ENCODE results near the gene OR4M1.
"Not testable (repeated sequence)": the region's sequence is repeated elsewhere in the genome, so short reads cannot be mapped to it uniquely, and the experiment has no call there.

DNA sequence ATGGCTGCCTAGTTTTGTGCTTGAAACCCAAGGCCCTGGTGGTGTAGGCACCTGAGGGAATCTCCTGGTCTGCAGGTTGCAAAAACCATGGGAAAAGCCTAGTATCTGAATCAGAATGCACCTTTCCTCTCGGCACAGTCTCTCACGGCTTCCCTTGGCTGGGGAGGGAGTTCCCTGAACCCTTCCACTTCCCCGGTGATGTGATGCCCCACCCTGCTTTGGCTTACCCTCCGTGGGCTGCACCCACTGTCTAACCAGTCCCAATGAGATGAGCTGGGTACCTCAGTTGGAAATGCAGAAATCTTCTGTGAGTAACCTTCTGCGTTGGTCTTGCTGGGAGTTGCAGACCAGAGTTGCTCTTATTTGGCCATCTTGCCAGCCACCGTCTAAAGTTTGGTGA lies 47.7 kb downstream of the OR4M1 start:
- not testable (repeated sequence) for TF ChIP-seq CTCF (IDR thresholded peaks at IDR 0.05; ENCODE audit: low read depth, low read length, poor library complexity, severe bottlenecking); EZH2phosphoT487 (IDR thresholded peaks at IDR 0.05; ENCODE audit: borderline replicate concordance, low read length)
